OCI-LY7 (cell line): ENCODE measurements around the gene PARN. TPM values are rescaled to one million over a fixed set of nuclear protein-coding genes. Genes with fewer than 3 reads are reported as not detected.
"Not testable (repeated sequence)": the region's sequence is repeated elsewhere in the genome, so short reads cannot be mapped to it uniquely, and the experiment has no call there.

ENCODE experiments used
- BruUV-seq: library from RNA; stranded (reverse); fragments of 400-500 nt; replicated peaks from 2 replicates; lab custom pipeline; 2021; lab: Mats Ljungman, UMichigan
- CTCF ChIA-PET: fragments of 300-600 bp; sonication (Branson Sonifier 250); formaldehyde crosslinking; loops from one replicate; lab custom pipeline; 2022; ENCODE audit warnings: antibody characterized with exemption; ENCODE audit not compliant: unreplicated experiment; lab: Charles Lee
- POLR2A ChIA-PET: fragments of 300-600 bp; sonication (Branson Sonifier 250); formaldehyde crosslinking; loops from one replicate; lab custom pipeline; 2022; ENCODE audit warnings: antibody characterized with exemption; lab: Charles Lee
- DNase-seq: peaks from one replicate; pipeline ENCODE4 v3.0.0-alpha.2; 2015; ENCODE audit warnings: low spot score
- H2AFZ ChIP-seq: fragments of 200-600 bp; sonication (generic), shearing (Covaris generic); 2 replicates; pipeline ENCODE4 v1.6.1; 2014; ENCODE audit warnings: mild to moderate bottlenecking, antibody characterized with exemption, low read length, moderate library complexity
- H3K27ac ChIP-seq: fragments of 200-600 bp; sonication (generic); 2 replicates; pipeline ENCODE4 v1.5.1; 2014; ENCODE audit warnings: mixed run types, low read depth, mild to moderate bottlenecking, moderate library complexity, low read length, inconsistent platforms; ENCODE audit not compliant: poor library complexity, severe bottlenecking
- H3K36me3 ChIP-seq: fragments of 200-600 bp; sonication (generic); 2 replicates; pipeline ENCODE4 v1.6.1; 2014; ENCODE audit warnings: mild to moderate bottlenecking, antibody characterized with exemption, low read length, moderate library complexity, mixed read lengths; ENCODE audit not compliant: insufficient read depth
- H3K4me1 ChIP-seq: fragments of 200-600 bp; sonication (generic); 2 replicates; pipeline ENCODE4 v1.5.1; 2014; ENCODE audit warnings: mild to moderate bottlenecking, low read length; ENCODE audit not compliant: insufficient read depth, poor library complexity, severe bottlenecking
- H3K4me2 ChIP-seq: fragments of 200-600 bp; sonication (generic); 2 replicates; pipeline ENCODE4 v1.6.1; 2014; ENCODE audit warnings: mild to moderate bottlenecking, low read length
- H3K4me3 ChIP-seq: fragments of 200-600 bp; sonication (generic); 2 replicates; pipeline ENCODE4 v1.5.1; 2014; ENCODE audit warnings: mild to moderate bottlenecking, low read depth, low read length; ENCODE audit not compliant: poor library complexity, severe bottlenecking
- H3K79me2 ChIP-seq: fragments of 200-600 bp; sonication (generic); 2 replicates; pipeline ENCODE4 v1.6.1; 2016; ENCODE audit warnings: low read depth, mild to moderate bottlenecking, low read length, moderate library complexity, mixed read lengths; ENCODE audit not compliant: insufficient read depth
- H3K9me2 ChIP-seq: fragments of 200-600 bp; sonication (generic); 2 replicates; pipeline ENCODE4 v1.6.1; 2016; ENCODE audit warnings: mild to moderate bottlenecking, low read length, mixed read lengths; ENCODE audit not compliant: insufficient read depth
- H3K9me3 ChIP-seq: fragments of 200-600 bp; sonication (generic); 2 replicates; pipeline ENCODE4 v1.6.1; 2014; ENCODE audit warnings: mild to moderate bottlenecking, mixed run types, low read length, mixed read lengths
- H4K20me1 ChIP-seq: fragments of 200-600 bp; sonication (generic); 2 replicates; pipeline ENCODE4 v1.6.1; 2014; ENCODE audit warnings: mild to moderate bottlenecking, antibody characterized with exemption, low read length, moderate library complexity, mixed read lengths; ENCODE audit not compliant: insufficient read depth
- CTCF ChIP-seq: fragments of 200-600 bp; sonication (generic); conservative IDR thresholded peaks from 2 replicates; pipeline ENCODE4 v1.5.1; 2014; ENCODE audit warnings: mild to moderate bottlenecking, antibody characterized with exemption, low read length, moderate library complexity, mixed read lengths
- EZH2phosphoT487 ChIP-seq: fragments of 200-600 bp; sonication (generic); IDR thresholded peaks from 2 replicates; pipeline ENCODE4 v1.6.1; 2018; ENCODE audit warnings: low read depth, borderline replicate concordance, mild to moderate bottlenecking, mixed run types, antibody characterized with exemption, low read length, moderate library complexity, mixed read lengths
- intact Hi-C: fragments of 100-400 bp; cut with micrococcal nuclease; formaldehyde crosslinking; loops from one replicate; pipeline ENCODE4 v1.10.0; 2022; ENCODE audit not compliant: unreplicated experiment
- total RNA-seq, 2 experiments: library from RNA; depleted of rRNA in 1 of 2; stranded (reverse); fragments of >200 nt in 1 of 2; shearing (Covaris generic) in 1 of 2; gene quantifications; 2 replicates each; pipeline ENCODE4 v1.2.3, GENCODE V29; 2014 to 2022

Gene PARN
- total RNA-seq, 2 experiments from 2014 or later: 40.1 to 76.5 TPM

- BruUV-seq: no TSS peak
- Histone ChIP-seq H3K79me2 (peaks cover 81% of the 10 kb centered on the region), H3K27ac (no peak overlapping the region), H3K4me2 (no peak overlapping the region), H3K9me3 (no peaks in the 10 kb centered on the region), H3K4me3 (no peak overlapping the region), H3K36me3 (peaks cover 55% of the 10 kb centered on the region), H4K20me1 (peaks cover 19% of the 10 kb centered on the region), H3K9me2 (no peaks in the 10 kb centered on the region), H3K4me1 (peaks cover 26% of the 10 kb centered on the region), H2AFZ (no peak overlapping the region)
- ChIA-PET POLR2A (interaction anchor here (0.6 to 0.9 kb wide), 2 partner anchors 10 to 222 kb away, joined by 3 read pairs; no protein-coding TSS in a partner anchor), CTCF (no interaction called here)
- TF ChIP-seq EZH2phosphoT487 (no peak), CTCF (no peak)
- intact Hi-C loops: no loop called here
- no peak for DNase-seq
Measured at GRCh38 chr16:14635395-14636165, 5.5 kb upstream of the PARN start.

- H3K27ac ChIP-seq: no peak overlapping the region
- H4K20me1 ChIP-seq: peaks cover 19% of the 10 kb centered on the region
- TF ChIP-seq EZH2phosphoT487: no peak
- H3K4me2 ChIP-seq: peak overlapping the region; percentile 74
- H3K9me2 ChIP-seq: no peaks in the 10 kb centered on the region
- intact Hi-C loops: no loop called here
- H3K4me3 ChIP-seq: peak overlapping the region; percentile 98
- H3K36me3 ChIP-seq: peaks cover 43% of the 10 kb centered on the region
- DNase-seq: no peak
- ChIA-PET POLR2A (interaction anchor here (0.8 to 1.3 kb wide), 3 partner anchors 23 to 324 kb away, joined by 3 read pairs; no protein-coding TSS in a partner anchor), CTCF (no interaction called here)
- peaks cover 29% of the 10 kb centered on the region for H3K4me1 ChIP-seq
- no TSS peak for BruUV-seq
- no peaks in the 10 kb centered on the region for H3K9me3 ChIP-seq
- H3K79me2 ChIP-seq: peaks cover 75% of the 10 kb centered on the region
- H2AFZ ChIP-seq: no peak overlapping the region
Measured at GRCh38 chr16:14634389-14634725, 4.3 kb upstream of the PARN start.

- Histone ChIP-seq H3K9me2 (no peaks in the 10 kb centered on the region), H4K20me1 (peaks cover 19% of the 10 kb centered on the region), H3K4me3 (peak within 1 kb of the TSS; percentile 98), H3K79me2 (peaks cover 75% of the 10 kb centered on the region), H3K9me3 (no peaks in the 10 kb centered on the region), H3K27ac (peak within 1 kb of the TSS; percentile 79), H3K4me2 (peak within 1 kb of the TSS; percentile 79), H3K4me1 (peaks cover 40% of the 10 kb centered on the region), H3K36me3 (peaks cover 36% of the 10 kb centered on the region), H2AFZ (peak within 1 kb of the TSS; percentile 44; the same call in 1 of the 2 replicates)
- BruUV-seq: TSS peak; percentile 56
- DNase-seq: peak; percentile 98
- ChIA-PET CTCF (no interaction called here), POLR2A (interaction anchor here (0.6 to 1.3 kb wide), 3 partner anchors 29 to 323 kb away, joined by 3 to 5 read pairs (median 3); no protein-coding TSS in a partner anchor)
- intact Hi-C loops: loop anchor here (1.0 to 2.0 kb wide), 2 partner anchors 27 to 332 kb away; no protein-coding TSS in a partner anchor
- no peak for TF ChIP-seq CTCF
- TF ChIP-seq EZH2phosphoT487: no peak
Measured at GRCh38 chr16:14632693-14633569, 2.9 kb upstream of the PARN start, which contains the start of gene BFAR. Gene BFAR (plus strand): TSS chr16:14632951. CDS start chr16:14644347, 11,396 bp downstream.

GRCh38 chr16:14630620-14631330 is 715 bp upstream of the PARN start:
- H3K4me2 ChIP-seq: peak overlapping the region; percentile 68
- H3K9me3 ChIP-seq, CTCF ChIA-PET, DNase-seq, intact Hi-C loops, H3K9me2 ChIP-seq, BruUV-seq: not testable (repeated sequence)
- H3K4me1 ChIP-seq: peaks cover 42% of the 10 kb centered on the region
- peaks cover 46% of the 10 kb centered on the region for H3K36me3 ChIP-seq
- H3K4me3 ChIP-seq: peak overlapping the region; percentile 93
- peak overlapping the region; percentile 83 for H3K27ac ChIP-seq
- POLR2A ChIA-PET: interaction anchor here (1.0 to 3.0 kb wide), 8 partner anchors 11 to 186 kb away, joined by 3 to 16 read pairs (median 4); no protein-coding TSS in a partner anchor
- H4K20me1 ChIP-seq: peaks cover 17% of the 10 kb centered on the region
- peak overlapping the region; percentile 41; the same call in 1 of the 2 replicates for H2AFZ ChIP-seq
- peaks cover 68% of the 10 kb centered on the region for H3K79me2 ChIP-seq
